OCI-LY1 (cell line): ENCODE data around the gene KLK14.
A peak's percentile ranks its signal among the peaks of the same experiment; 100 is the strongest.

Experiments
- H2AFZ ChIP-seq: fragments of 200-600 bp; sonication (generic), shearing (Covaris generic); 2 replicates; pipeline ENCODE4 v1.6.0; 2014; ENCODE audit warnings: antibody characterized with exemption, mild to moderate bottlenecking, low read length
- H3F3A ChIP-seq: fragments of 200-600 bp; sonication (generic), shearing (Covaris generic); 2 replicates; pipeline ENCODE4 v1.6.0; 2014; ENCODE audit warnings: mild to moderate bottlenecking, antibody characterized with exemption, low read length, moderate library complexity; ENCODE audit not compliant: insufficient read depth
- H3K27ac ChIP-seq: fragments of 200-600 bp; sonication (generic); 2 replicates; pipeline ENCODE4 v1.5.1; 2014; ENCODE audit warnings: low read length, mixed run types, mild to moderate bottlenecking, low read depth; ENCODE audit not compliant: poor library complexity, severe bottlenecking
- H3K27me3 ChIP-seq: fragments of 200-600 bp; sonication (generic); 2 replicates; pipeline ENCODE4 v1.6.0; 2014; ENCODE audit warnings: antibody characterized with exemption, mild to moderate bottlenecking, low read length, moderate library complexity; ENCODE audit not compliant: insufficient read depth
- H3K36me3 ChIP-seq: fragments of 200-600 bp; sonication (generic); 2 replicates; pipeline ENCODE4 v1.6.1; 2014; ENCODE audit warnings: mild to moderate bottlenecking, antibody characterized with exemption, low read length, moderate library complexity, mixed read lengths; ENCODE audit not compliant: insufficient read depth
- H3K4me1 ChIP-seq: fragments of 200-600 bp; sonication (generic); 2 replicates; pipeline ENCODE4 v1.5.1; 2014; ENCODE audit warnings: mild to moderate bottlenecking, low read length, moderate library complexity; ENCODE audit not compliant: insufficient read depth, severe bottlenecking
- H3K4me2 ChIP-seq: fragments of 200-600 bp; sonication (generic), shearing (Covaris generic); 2 replicates; pipeline ENCODE4 v1.6.1; 2014; ENCODE audit warnings: low read length
- H3K4me3 ChIP-seq: fragments of 200-600 bp; sonication (generic); 2 replicates; pipeline ENCODE4 v1.5.1; 2014; ENCODE audit warnings: low read length, low read depth, mild to moderate bottlenecking, mixed read lengths; ENCODE audit not compliant: poor library complexity, severe bottlenecking
- H3K79me2 ChIP-seq: fragments of 200-600 bp; shearing (Covaris generic); 2 replicates; pipeline ENCODE4 v1.6.1; 2016; ENCODE audit warnings: mixed run types, low read length, mixed read lengths; ENCODE audit not compliant: insufficient read depth
- H3K9ac ChIP-seq: fragments of 200-600 bp; sonication (generic), shearing (Covaris generic); 2 replicates; pipeline ENCODE4 v1.6.1; 2014; ENCODE audit warnings: mild to moderate bottlenecking, low read length, mixed read lengths
- H3K9me2 ChIP-seq: fragments of 200-600 bp; sonication (generic), shearing (Covaris generic); 2 replicates; pipeline ENCODE4 v1.6.1; 2014; ENCODE audit warnings: low read depth, mild to moderate bottlenecking, low read length, mixed read lengths
- H3K9me3 ChIP-seq: fragments of 200-600 bp; shearing (Covaris generic); 2 replicates; pipeline ENCODE4 v1.6.1; 2014; ENCODE audit warnings: low read length, mixed read lengths
- H4K20me1 ChIP-seq: fragments of 200-600 bp; sonication (generic), shearing (Covaris generic); 2 replicates; pipeline ENCODE4 v1.6.0; 2016; ENCODE audit warnings: mild to moderate bottlenecking, low read length; ENCODE audit not compliant: insufficient read depth
- EZH2 ChIP-seq: fragments of 200-600 bp; sonication (generic), shearing (Covaris generic); IDR thresholded peaks from 2 replicates; pipeline ENCODE4 v1.8.0; 2017; ENCODE audit warnings: borderline replicate concordance, mixed run types, mild to moderate bottlenecking, antibody characterized with exemption, low read length, moderate library complexity, mixed read lengths
- TF ChIP-seq, protein P1 (sequence below): fragments of 200-600 bp; sonication (generic), shearing (Covaris generic); IDR thresholded peaks from 2 replicates; pipeline ENCODE4 v1.5.1; 2017; ENCODE audit warnings: mild to moderate bottlenecking, antibody characterized with exemption, low read length, moderate library complexity, mixed read lengths

KLK14 gene

GRCh38 chr19:51097166-51097738, 14.6 kb upstream of the KLK14 start:
- Histone ChIP-seq H3F3A (no peaks in the 10 kb centered on the region), H3K9ac (no peak overlapping the region), H3K79me2 (no peaks in the 10 kb centered on the region), H3K4me1 (no peaks in the 10 kb centered on the region), H3K9me2 (no peaks in the 10 kb centered on the region), H2AFZ (no peak overlapping the region), H3K4me3 (no peak overlapping the region), H4K20me1 (no peaks in the 10 kb centered on the region), H3K4me2 (no peak overlapping the region), H3K9me3 (no peaks in the 10 kb centered on the region), H3K36me3 (peaks cover 28% of the 10 kb centered on the region), H3K27me3 (no peaks in the 10 kb centered on the region), H3K27ac (no peak overlapping the region)
- TF ChIP-seq EZH2: no peak
- TF ChIP-seq, protein P1, sequence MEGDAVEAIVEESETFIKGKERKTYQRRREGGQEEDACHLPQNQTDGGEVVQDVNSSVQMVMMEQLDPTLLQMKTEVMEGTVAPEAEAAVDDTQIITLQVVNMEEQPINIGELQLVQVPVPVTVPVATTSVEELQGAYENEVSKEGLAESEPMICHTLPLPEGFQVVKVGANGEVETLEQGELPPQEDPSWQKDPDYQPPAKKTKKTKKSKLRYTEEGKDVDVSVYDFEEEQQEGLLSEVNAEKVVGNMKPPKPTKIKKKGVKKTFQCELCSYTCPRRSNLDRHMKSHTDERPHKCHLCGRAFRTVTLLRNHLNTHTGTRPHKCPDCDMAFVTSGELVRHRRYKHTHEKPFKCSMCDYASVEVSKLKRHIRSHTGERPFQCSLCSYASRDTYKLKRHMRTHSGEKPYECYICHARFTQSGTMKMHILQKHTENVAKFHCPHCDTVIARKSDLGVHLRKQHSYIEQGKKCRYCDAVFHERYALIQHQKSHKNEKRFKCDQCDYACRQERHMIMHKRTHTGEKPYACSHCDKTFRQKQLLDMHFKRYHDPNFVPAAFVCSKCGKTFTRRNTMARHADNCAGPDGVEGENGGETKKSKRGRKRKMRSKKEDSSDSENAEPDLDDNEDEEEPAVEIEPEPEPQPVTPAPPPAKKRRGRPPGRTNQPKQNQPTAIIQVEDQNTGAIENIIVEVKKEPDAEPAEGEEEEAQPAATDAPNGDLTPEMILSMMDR: peak; percentile 66

DNA sequence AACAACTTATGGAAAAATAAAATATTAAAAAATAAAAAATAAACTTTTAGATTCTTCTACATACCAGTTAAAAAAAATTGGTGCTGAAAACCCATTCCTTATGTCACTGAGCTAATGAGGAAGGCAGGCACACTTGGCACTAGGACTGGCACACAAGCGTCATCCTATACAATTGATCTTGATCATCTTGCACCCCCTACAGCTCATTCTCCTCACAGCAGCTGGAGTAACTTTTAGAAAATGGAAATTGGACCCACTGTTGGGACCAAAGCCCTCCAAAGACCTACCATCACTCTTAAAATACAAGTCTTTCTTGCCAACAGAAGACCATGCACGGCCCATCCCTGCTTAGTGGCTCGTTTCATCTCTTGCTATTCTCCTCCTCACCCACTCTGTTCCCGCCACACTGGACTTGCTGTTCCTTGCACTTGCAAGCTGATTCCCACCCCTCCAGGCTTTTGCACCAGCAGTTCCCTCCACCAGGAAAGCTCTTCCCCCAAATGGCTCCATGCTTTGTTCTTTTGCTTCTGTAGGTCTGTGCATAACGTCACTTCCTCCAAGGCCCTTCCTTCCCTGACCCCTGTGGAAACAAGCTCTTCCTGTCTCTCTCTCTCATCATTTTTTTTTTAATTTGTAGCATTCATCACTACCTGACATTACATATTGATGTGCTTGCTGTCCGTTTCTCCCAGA, 13.9 kb upstream of the KLK14 start:
- Histone ChIP-seq H3K4me2 (no peak overlapping the region), H3K9me2 (no peaks in the 10 kb centered on the region), H3F3A (no peaks in the 10 kb centered on the region), H3K79me2 (no peaks in the 10 kb centered on the region), H3K36me3 (peaks cover 26% of the 10 kb centered on the region), H4K20me1 (no peaks in the 10 kb centered on the region), H3K9me3 (no peaks in the 10 kb centered on the region), H3K27me3 (no peaks in the 10 kb centered on the region), H3K4me1 (no peaks in the 10 kb centered on the region), H2AFZ (no peak overlapping the region), H3K27ac (no peak overlapping the region), H3K9ac (no peak overlapping the region), H3K4me3 (no peak overlapping the region)
- TF ChIP-seq EZH2: no peak
- TF ChIP-seq, protein P1: no peak; the same call in 1 of the 2 replicates

DNA sequence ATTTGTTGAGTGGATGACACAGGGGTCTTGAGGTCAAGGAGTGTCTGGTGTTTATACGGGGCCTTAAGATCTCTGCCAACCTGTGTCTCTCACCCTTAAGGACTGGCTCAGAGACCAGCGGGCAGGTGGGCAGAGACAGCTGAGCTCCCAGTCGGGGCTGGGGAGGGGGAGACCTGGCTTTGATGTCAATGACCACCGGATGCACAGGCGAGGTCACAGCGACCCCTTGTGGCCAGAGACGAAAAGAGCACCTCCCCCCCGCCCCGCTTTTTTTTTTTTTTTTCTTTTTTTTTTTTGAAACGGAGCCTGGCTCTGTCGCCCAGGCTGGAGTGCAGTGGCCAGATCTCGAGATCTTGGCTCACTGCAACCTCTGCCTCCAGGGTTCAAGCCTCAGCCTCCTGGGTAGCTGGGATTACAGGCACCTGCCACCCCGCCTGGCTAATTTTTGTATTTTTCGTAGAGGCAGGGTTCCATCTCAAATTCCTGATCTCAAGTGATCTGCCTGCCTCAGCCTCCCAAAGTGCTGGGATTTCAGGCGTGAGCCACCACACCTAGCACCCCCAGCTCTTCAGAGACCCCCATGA, 12.1 kb upstream of the KLK14 start:
- H3K9me3 ChIP-seq: no peaks in the 10 kb centered on the region
- H3K27me3 ChIP-seq: no peaks in the 10 kb centered on the region
- TF ChIP-seq, protein P1: peak; percentile 65
- TF ChIP-seq EZH2: no peak
- no peaks in the 10 kb centered on the region for H3K79me2 ChIP-seq
- no peak overlapping the region for H3K4me2 ChIP-seq
- H3K4me1 ChIP-seq: no peaks in the 10 kb centered on the region
- H3K27ac ChIP-seq: no peak overlapping the region
- H4K20me1 ChIP-seq: no peaks in the 10 kb centered on the region
- no peak overlapping the region for H2AFZ ChIP-seq
- no peak overlapping the region for H3K9ac ChIP-seq
- peaks cover 8% of the 10 kb centered on the region for H3K36me3 ChIP-seq
- no peaks in the 10 kb centered on the region for H3K9me2 ChIP-seq
- H3K4me3 ChIP-seq: no peak overlapping the region
- H3F3A ChIP-seq: no peaks in the 10 kb centered on the region
